Sigmoid colon (tissue), 7 donors: ENCODE results near the gene AQP5. TPM values are rescaled to one million over a fixed set of nuclear protein-coding genes. Genes with fewer than 3 reads are reported as not detected.
A peak's percentile ranks its signal among the peaks of the same experiment; 100 is the strongest.
"Not testable (repeated sequence)": the region's sequence is repeated elsewhere in the genome, so short reads cannot be mapped to it uniquely, and the experiment has no call there.

Experiments
- DNase-seq: peaks from one replicate; pipeline ENCODE4 v3.0.0-alpha.2; 2019
- H3K27ac ChIP-seq, 4 donors: fragments of 200-600 bp; sonication (generic); one replicate each; pipeline ENCODE4 v1.5.1; 2016 to 2019; ENCODE audit warnings: mild to moderate bottlenecking in 1 of 4
- H3K27me3 ChIP-seq, 3 donors: fragments of 200-600 bp; sonication (generic); one replicate each; pipeline ENCODE4 v1.5.1; 2019; ENCODE audit warnings: mild to moderate bottlenecking in 1 of 3
- H3K36me3 ChIP-seq, 4 donors: fragments of 200-600 bp; sonication (generic); one replicate each; pipeline ENCODE4 v1.5.1; 2016 to 2019
- H3K4me1 ChIP-seq, 4 donors: fragments of 200-600 bp; sonication (generic); one replicate each; pipeline ENCODE4 v1.5.1; 2017 to 2019
- H3K4me3 ChIP-seq, 4 donors: fragments of 200-600 bp; sonication (generic); one replicate each; pipeline ENCODE4 v1.5.1; 2017 to 2019; ENCODE audit warnings: mild to moderate bottlenecking in 2 of 4, moderate library complexity in 1 of 4
- H3K9me3 ChIP-seq, 4 donors: fragments of 200-600 bp in 3 of 4; sonication (generic) in 3 of 4; one replicate each; pipeline versions ENCODE4 v1.5.1 to v1.6.1; 2013 to 2019
- EP300 ChIP-seq, 4 donors: sonication (generic); formaldehyde crosslinking; IDR thresholded peaks; one replicate each; pipeline ENCODE4 v1.6.1; 2017; ENCODE audit warnings: antibody characterized with exemption in 4 of 4
- POLR2A ChIP-seq, 2 donors: fragments of 450-650 bp; IDR thresholded peaks; one replicate each; pipeline ENCODE4 v1.6.1; 2016; ENCODE audit warnings: antibody characterized with exemption in 2 of 2, mild to moderate bottlenecking in 2 of 2, moderate library complexity in 2 of 2
- POLR2AphosphoS5 ChIP-seq, 4 donors: sonication (generic); formaldehyde crosslinking; IDR thresholded peaks; one replicate each; pipeline ENCODE4 v1.6.1; 2017; ENCODE audit warnings: antibody characterized with exemption in 4 of 4
- WGBS, 2 donors: extraction: QIAGEN DNeasy Blood & Tissue Kit; methylation state at CpG; one replicate each; pipeline ENCODE4 v1.1.7; 2013; 5-methylcytosine and 5-hydroxymethylcytosine counted together
- intact Hi-C: fragments of 100-400 bp; cut with DNase I; formaldehyde crosslinking; loops from one replicate; pipeline ENCODE4 v1.15.1; 2023
- polyA plus RNA-seq, 3 donors: library from polyadenylated mRNA; stranded (reverse); fragments of 200-250 nt; gene quantifications; one replicate each; pipeline ENCODE4 v1.2.3, GENCODE V29; 2013
- total RNA-seq, 4 donors: library from RNA; depleted of rRNA; stranded (reverse); fragments of >200 nt; gene quantifications; one replicate each; pipeline ENCODE4 v1.1.0, GENCODE V29; 2016
- TF ChIP-seq, protein P1 (sequence below), 4 experiments: fragments of 450-650 bp in 3 of 4; fragments of 200-600 bp in 1 of 4; IDR thresholded peaks; one replicate each; pipeline ENCODE4 v1.5.1; 2016 to 2019; ENCODE audit warnings: antibody characterized with exemption in 4 of 4, mild to moderate bottlenecking in 3 of 4, moderate library complexity in 2 of 4
- donor health status: healthy with polysubstance abuse.
- donor health status: Bipolar disorder and iron deficiency.
- donor health status: healthy.

AQP5 gene
- total and polyA plus RNA-seq, 7 donors = 0.09 TPM; not detected in 6

DNA sequence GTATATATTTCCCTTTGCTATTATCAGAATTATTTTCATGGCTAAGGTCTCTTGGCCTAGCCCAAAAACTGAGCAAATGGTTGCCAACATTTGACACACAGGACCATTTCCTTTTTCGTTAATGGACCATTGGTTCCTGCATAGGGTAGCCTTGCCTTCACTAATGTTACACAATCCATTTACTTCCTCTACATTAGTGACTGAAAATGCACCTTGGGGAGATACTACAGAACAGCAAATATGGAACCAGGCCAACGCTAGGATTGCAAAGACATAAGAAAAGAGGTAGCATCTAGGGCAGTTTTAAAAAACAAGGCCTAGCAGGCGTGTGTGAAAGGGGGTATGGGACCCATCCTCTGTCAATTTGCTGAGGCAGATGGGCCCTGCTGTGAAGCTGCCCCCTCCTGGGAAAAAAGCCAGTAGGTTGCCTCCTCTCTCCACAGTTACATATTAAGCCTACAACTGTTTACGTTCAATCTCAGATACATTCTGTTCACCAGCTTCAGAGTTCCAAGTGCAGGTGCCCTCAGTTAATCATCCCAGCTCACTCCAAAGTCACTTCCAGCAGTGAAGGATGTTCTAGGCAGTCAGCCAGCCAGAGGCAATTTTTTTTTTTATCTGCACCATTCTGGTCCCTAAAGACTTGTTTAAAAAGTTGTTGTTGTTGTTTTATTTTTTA, 26.1 kb downstream of the AQP5 start:
- DNase-seq = peak; percentile 69
- peaks cover 0 to 74% (median 47%) of the 10 kb centered on the region in 4 donors for H3K4me1 ChIP-seq
- H3K36me3 ChIP-seq = peaks cover 0 to 14% (median 5%) of the 10 kb centered on the region in 4 donors
- peak overlapping the region in 3 of 4 donors; percentile 64 to 77 (median 72) for H3K27ac ChIP-seq
- no peaks in the 10 kb centered on the region for H3K9me3 ChIP-seq
- no peaks in the 10 kb centered on the region for H3K27me3 ChIP-seq
- peak in 2 of 4 donors; percentile 37 to 65 for TF ChIP-seq EP300 (IDR thresholded peaks at IDR 0.05)
- peak in 1 of 4 donors; percentile 60 for TF ChIP-seq POLR2AphosphoS5 (IDR thresholded peaks at IDR 0.05)
- no peak for TF ChIP-seq POLR2A (IDR thresholded peaks at IDR 0.05)
- TF ChIP-seq, protein P1, sequence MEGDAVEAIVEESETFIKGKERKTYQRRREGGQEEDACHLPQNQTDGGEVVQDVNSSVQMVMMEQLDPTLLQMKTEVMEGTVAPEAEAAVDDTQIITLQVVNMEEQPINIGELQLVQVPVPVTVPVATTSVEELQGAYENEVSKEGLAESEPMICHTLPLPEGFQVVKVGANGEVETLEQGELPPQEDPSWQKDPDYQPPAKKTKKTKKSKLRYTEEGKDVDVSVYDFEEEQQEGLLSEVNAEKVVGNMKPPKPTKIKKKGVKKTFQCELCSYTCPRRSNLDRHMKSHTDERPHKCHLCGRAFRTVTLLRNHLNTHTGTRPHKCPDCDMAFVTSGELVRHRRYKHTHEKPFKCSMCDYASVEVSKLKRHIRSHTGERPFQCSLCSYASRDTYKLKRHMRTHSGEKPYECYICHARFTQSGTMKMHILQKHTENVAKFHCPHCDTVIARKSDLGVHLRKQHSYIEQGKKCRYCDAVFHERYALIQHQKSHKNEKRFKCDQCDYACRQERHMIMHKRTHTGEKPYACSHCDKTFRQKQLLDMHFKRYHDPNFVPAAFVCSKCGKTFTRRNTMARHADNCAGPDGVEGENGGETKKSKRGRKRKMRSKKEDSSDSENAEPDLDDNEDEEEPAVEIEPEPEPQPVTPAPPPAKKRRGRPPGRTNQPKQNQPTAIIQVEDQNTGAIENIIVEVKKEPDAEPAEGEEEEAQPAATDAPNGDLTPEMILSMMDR (IDR thresholded peaks at IDR 0.05) = no peak
- 66 to 77% methylated on average over 4 of the region's 4 CpGs for whole genome bisulfite sequencing, 2 donors
- H3K4me3 ChIP-seq = no peak overlapping the region
- intact Hi-C loops = no loop called here

DNA sequence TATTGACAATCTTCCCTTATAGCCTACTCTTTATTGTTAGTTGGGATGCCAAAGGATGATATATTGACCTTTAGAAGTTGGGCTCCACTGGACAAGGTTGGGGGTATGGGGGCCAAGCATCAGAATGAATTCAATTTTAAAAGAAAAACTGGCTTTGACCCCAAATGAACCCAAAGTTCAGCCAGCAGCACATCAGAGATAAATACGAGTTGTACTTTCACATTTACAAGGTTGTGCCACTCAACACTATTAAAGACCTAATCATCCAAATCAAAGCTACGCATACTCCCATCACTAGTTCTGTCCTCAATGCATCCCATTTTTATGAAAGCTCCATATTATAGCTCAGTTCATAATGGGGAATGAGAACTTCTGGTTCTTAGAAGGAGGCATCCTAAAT, 27.7 kb downstream of the AQP5 start:
- 96 to 98% methylated on average over 2 of the region's 2 CpGs for WGBS, 2 donors
- DNase-seq, H3K9me3 ChIP-seq, intact Hi-C loops, H3K4me3 ChIP-seq, H3K27me3 ChIP-seq: not testable (repeated sequence)
- H3K36me3 ChIP-seq = peaks cover 0 to 30% (median 5%) of the 10 kb centered on the region in 4 donors
- H3K4me1 ChIP-seq = peaks cover 0 to 58% (median 33%) of the 10 kb centered on the region in 4 donors
- H3K27ac ChIP-seq = peak overlapping the region in 1 of 4 donors; percentile 77

DNA sequence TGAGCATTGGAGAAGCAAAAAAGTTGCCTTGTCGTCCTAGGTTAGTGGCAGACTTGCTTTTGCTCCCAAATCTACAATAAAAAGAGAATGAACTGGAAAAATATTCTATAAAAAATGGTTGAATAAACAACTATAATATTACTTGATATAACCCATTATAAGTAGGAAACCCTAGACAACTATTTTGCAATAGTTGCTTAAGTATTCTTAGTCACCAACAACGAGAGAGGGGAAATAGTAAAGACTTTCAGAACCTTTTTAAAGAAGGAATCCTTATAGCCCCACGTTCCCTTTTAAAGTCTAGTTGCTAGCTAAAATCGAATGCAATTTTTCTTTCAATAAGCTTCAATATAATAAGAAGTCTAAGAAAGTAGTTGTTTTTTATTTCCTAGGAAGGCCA, 28.6 kb downstream of the AQP5 start:
- TF ChIP-seq, protein P1 (IDR thresholded peaks at IDR 0.05) = no peak
- TF ChIP-seq EP300 (IDR thresholded peaks at IDR 0.05) (no peak), POLR2AphosphoS5 (IDR thresholded peaks at IDR 0.05) (no peak), POLR2A (IDR thresholded peaks at IDR 0.05) (no peak)
- intact Hi-C loops = no loop called here
- Histone ChIP-seq H3K4me3 (no peak overlapping the region), H3K27me3 (no peaks in the 10 kb centered on the region), H3K36me3 (peaks cover 0 to 36% (median 5%) of the 10 kb centered on the region in 4 donors), H3K27ac (peak overlapping the region in 2 of 4 donors; percentile 17 to 36), H3K4me1 (peaks cover 0 to 50% (median 26%) of the 10 kb centered on the region in 4 donors), H3K9me3 (no peaks in the 10 kb centered on the region)
- no peak for DNase-seq
- WGBS, 2 donors = 85 to 89% methylated on average over 4 of the region's 4 CpGs

DNA sequence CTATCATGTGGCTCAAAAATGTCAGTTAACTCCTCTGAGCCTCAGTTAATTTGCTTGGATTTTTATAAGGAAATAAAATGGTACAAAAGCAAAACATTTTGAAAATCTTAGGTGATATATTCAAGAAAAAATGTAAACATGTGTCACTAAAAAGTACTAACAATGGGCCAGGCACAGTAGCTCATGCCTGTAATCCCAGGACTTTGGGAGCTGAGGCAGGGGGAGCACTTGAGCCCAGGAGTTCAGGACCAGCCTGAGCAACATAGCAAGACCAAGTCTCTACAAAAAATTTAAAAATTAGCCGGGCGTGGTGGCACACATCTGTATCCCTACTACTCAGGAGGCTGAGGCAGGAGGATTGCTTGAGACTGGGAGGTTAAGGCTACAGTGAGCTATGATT, 36.8 kb downstream of the AQP5 start:
- intact Hi-C loops = no loop called here
- WGBS, 2 donors = 92 to 94% methylated on average over 2 of the region's 2 CpGs
- H3K9me3 ChIP-seq = no peaks in the 10 kb centered on the region
- no peaks in the 10 kb centered on the region for H3K27me3 ChIP-seq
- peaks cover 0 to 34% (median 2%) of the 10 kb centered on the region in 4 donors for H3K36me3 ChIP-seq
- peaks cover 0 to 17% (median 6%) of the 10 kb centered on the region in 4 donors for H3K4me1 ChIP-seq
- no peak overlapping the region for H3K27ac ChIP-seq
- no peak for DNase-seq
- H3K4me3 ChIP-seq = no peak overlapping the region
- TF ChIP-seq EP300 (IDR thresholded peaks at IDR 0.05) (no peak), POLR2A (IDR thresholded peaks at IDR 0.05) (no peak), POLR2AphosphoS5 (IDR thresholded peaks at IDR 0.05) (no peak)
- TF ChIP-seq, protein P1 (IDR thresholded peaks at IDR 0.05) = no peak

DNA sequence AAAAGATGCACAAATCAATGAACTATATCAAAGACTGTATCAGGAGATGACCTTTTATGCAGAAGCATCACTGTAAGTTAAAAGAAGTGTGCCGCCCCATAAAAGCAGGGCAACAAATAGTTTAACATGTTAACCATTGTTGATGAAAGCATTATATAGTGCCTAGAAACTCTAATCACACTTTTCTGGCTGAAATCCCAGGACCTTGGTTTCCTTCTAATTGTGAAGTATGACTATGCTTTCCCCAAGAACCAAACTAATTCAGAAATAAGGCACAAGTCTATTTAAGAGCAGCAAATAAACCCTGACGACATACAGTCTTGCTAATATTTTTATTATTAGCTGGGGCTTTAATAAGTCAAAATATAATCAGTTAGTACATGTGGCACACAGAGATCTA, 41.9 kb downstream of the AQP5 start:
- H3K27me3 ChIP-seq = no peaks in the 10 kb centered on the region
- DNase-seq = no peak
- intact Hi-C loops = no loop called here
- peaks cover 0 to 60% (median 39%) of the 10 kb centered on the region in 4 donors for H3K4me1 ChIP-seq
- peaks cover 0 to 1% (median 0%) of the 10 kb centered on the region in 4 donors for H3K36me3 ChIP-seq
- H3K9me3 ChIP-seq = no peaks in the 10 kb centered on the region
- WGBS, 2 donors = 77 to 89% methylated on average over 2 of the region's 2 CpGs
- H3K4me3 ChIP-seq = no peak overlapping the region
- no peak for TF ChIP-seq POLR2AphosphoS5 (IDR thresholded peaks at IDR 0.05)
- no peak for TF ChIP-seq EP300 (IDR thresholded peaks at IDR 0.05)
- TF ChIP-seq, protein P1 (IDR thresholded peaks at IDR 0.05) = no peak
- no peak for TF ChIP-seq POLR2A (IDR thresholded peaks at IDR 0.05)
- peak overlapping the region in 3 of 4 donors; percentile 71 to 79 (median 73) for H3K27ac ChIP-seq
